ENCODE results near the gene EXOC2. TPM values are rescaled to one million over a fixed set of nuclear protein-coding genes. Genes with fewer than 3 reads are reported as not detected.
"Not testable (repeated sequence)": the region's sequence is repeated elsewhere in the genome, so short reads cannot be mapped to it uniquely, and the experiment has no call there.

The EXOC2 gene
- total RNA-seq, 1 donor from 2014 or later = 46.5 TPM

GRCh38 chr6:699319-699718 is 6.4 kb upstream of the EXOC2 start:
- Mint-ChIP-seq H3K27me3 (ENCODE audit: insufficient read depth, low read depth) (peaks cover 5% of the 10 kb centered on the region), H3K4me1 (peaks cover 12% of the 10 kb centered on the region), H3K36me3 (no peaks in the 10 kb centered on the region), H3K27ac (no peak overlapping the region), H3K9me3 (no peaks in the 10 kb centered on the region), H3K4me3 (no peak overlapping the region)
- no peak for DNase-seq (ENCODE audit: low spot score)
- no peak overlapping the region for H3K9ac ChIP-seq
- no peaks in the 10 kb centered on the region for H3K36me3 ChIP-seq
- no peak overlapping the region for H3K4me2 ChIP-seq
- no peaks in the 10 kb centered on the region for H4K20me1 ChIP-seq (ENCODE audit: low read depth)
- no peaks in the 10 kb centered on the region for H3K79me2 ChIP-seq (ENCODE audit: low read depth)
- H3K9me3 ChIP-seq (ENCODE audit: low read depth) = no peaks in the 10 kb centered on the region
- H2AFZ ChIP-seq (replicated peaks) = no peak overlapping the region
- no peak for TF ChIP-seq EZH2 (IDR thresholded peaks at IDR 0.05)
- no peak for TF ChIP-seq CTCF (IDR thresholded peaks at IDR 0.05)
- TF ChIP-seq EZH2phosphoT487 (IDR thresholded peaks at IDR 0.05) = no peak
- H3K27me3 ChIP-seq = no peaks in the 10 kb centered on the region
- H3K27ac ChIP-seq = no peak overlapping the region
- no peaks in the 10 kb centered on the region for H3F3A ChIP-seq (ENCODE audit: low read depth)
- H3K4me1 ChIP-seq = peaks cover 15% of the 10 kb centered on the region
- H3K4me3 ChIP-seq = no peak overlapping the region

DNA sequence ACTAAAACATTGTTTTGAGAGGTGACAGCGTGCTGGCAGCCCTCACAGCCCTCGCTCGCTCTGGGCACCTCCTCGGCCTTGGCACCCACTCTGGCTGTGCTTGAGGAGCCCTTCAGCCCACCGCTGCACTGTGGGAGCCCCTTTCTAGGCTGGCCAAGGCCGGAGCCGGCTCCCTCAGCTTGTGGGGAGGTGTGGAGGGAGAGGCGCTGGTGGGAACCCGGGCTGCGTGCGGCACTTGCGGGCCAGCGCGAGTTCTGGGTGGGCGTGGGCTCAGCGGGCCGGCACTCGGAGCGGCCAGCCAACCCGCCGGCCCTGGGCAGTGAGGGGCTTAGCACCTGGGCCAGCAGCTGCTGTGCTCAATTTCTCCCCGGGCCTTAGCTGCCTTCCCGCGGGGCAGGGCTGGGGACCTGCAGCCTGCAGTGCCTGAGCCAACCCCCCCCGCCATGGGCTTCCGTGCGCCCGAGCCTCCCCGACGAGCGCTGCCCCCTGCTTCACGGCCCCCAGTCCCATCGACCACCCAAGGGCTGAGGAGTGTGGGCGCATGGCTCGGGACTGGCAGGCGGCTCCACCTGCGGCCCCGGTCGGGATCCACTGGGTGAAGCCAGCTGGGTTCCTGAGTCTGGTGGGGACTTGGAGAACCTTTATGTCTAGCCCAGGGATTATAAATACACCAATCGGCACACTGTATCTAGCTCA is 1.6 kb upstream of the EXOC2 start:
- H3K79me2 ChIP-seq (ENCODE audit: low read depth) = peaks cover 30% of the 10 kb centered on the region
- DNase-seq (ENCODE audit: low spot score); H3K9ac ChIP-seq: not testable (repeated sequence)

DNA sequence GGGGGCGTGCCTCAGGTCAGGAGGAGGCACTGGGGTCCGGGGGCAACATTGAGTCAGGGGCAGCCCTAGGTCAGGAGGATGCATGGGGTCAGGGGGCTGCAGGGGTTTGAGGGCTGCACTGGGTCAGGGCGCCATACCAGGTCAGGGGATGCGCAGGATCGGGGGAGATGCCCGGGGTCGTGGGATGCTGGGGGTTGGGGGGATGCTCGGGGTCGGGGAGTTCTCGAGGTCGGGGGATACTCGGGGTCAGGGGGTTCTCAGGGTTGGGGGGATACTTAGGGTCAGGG is 727 bp upstream of the EXOC2 start:
- H3F3A ChIP-seq (ENCODE audit: low read depth) = no peaks in the 10 kb centered on the region
- H3K79me2 ChIP-seq (ENCODE audit: low read depth) = peaks cover 37% of the 10 kb centered on the region
- H3K9me3 ChIP-seq (ENCODE audit: low read depth) = no peaks in the 10 kb centered on the region
- H3K9ac ChIP-seq = peak overlapping the region; percentile 20
- H2AFZ ChIP-seq (replicated peaks) = no peak overlapping the region
- Mint-ChIP-seq H3K9me3 (no peaks in the 10 kb centered on the region), H3K4me3 (peak overlapping the region; percentile 97), H3K27ac (no peak overlapping the region), H3K27me3 (ENCODE audit: insufficient read depth, low read depth) (peaks cover 6% of the 10 kb centered on the region), H3K36me3 (no peaks in the 10 kb centered on the region), H3K4me1 (peaks cover 16% of the 10 kb centered on the region)
- peaks cover 8% of the 10 kb centered on the region for H3K4me1 ChIP-seq
- peak overlapping the region; percentile 90 for H3K4me3 ChIP-seq
- H3K36me3 ChIP-seq = no peaks in the 10 kb centered on the region
- H3K4me2 ChIP-seq = peak overlapping the region; percentile 92
- peaks cover 27% of the 10 kb centered on the region for H4K20me1 ChIP-seq (ENCODE audit: low read depth)
- no peaks in the 10 kb centered on the region for H3K27me3 ChIP-seq
- no peak overlapping the region for H3K27ac ChIP-seq
- no peak for TF ChIP-seq EZH2phosphoT487 (IDR thresholded peaks at IDR 0.05)
- TF ChIP-seq CTCF (IDR thresholded peaks at IDR 0.05) = no peak
- no peak for TF ChIP-seq EZH2 (IDR thresholded peaks at IDR 0.05)
- no peak for DNase-seq (ENCODE audit: low spot score)

More for the DNA sequence above, 1.6 kb upstream of the EXOC2 start:
- not testable (repeated sequence) for H3K36me3 ChIP-seq; H3K4me3 ChIP-seq; H3K4me1 ChIP-seq; H3K27ac ChIP-seq; H3K9me3 ChIP-seq (ENCODE audit: low read depth); H3K27ac Mint-ChIP-seq; H3K36me3 Mint-ChIP-seq; H3K27me3 Mint-ChIP-seq (ENCODE audit: insufficient read depth, low read depth); H3F3A ChIP-seq (ENCODE audit: low read depth); H2AFZ ChIP-seq (replicated peaks); H3K27me3 ChIP-seq; H3K9me3 Mint-ChIP-seq; H3K4me2 ChIP-seq
- Mint-ChIP-seq H3K4me3 (peak overlapping the region; percentile 76), H3K4me1 (peaks cover 16% of the 10 kb centered on the region)
- H4K20me1 ChIP-seq (ENCODE audit: low read depth) = peaks cover 18% of the 10 kb centered on the region

DNA sequence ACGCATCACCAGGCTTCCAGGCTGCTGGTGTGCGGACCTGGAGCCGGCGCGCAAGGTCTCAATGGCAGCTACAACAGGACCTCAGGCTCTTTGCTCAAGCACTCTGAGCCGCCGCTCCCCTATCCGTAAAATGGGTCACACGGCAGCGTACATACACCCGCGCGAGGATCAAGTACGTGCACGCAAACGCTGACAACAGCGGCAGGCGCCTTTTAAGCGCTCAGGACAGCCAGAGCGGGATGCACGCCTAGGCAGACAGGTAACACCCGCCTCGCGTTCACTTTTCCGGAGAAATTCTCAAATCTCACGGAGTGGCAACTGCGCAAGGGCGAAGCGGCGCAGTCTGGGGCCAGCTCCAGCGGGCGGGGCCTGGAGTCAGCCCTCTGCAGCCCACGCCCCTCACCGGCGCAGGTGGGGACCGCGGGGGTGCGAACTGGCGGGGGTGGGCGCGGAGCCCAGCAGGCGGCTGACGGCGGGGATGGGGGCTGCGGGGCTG is 535 bp downstream of the EXOC2 start:
- peak; percentile 76 for DNase-seq (ENCODE audit: low spot score)
- peaks cover 50% of the 10 kb centered on the region for H3K79me2 ChIP-seq (ENCODE audit: low read depth)
- H3K4me1 Mint-ChIP-seq = peaks cover 16% of the 10 kb centered on the region
- H3F3A ChIP-seq (ENCODE audit: low read depth) = no peaks in the 10 kb centered on the region
- TF ChIP-seq EZH2phosphoT487 (IDR thresholded peaks at IDR 0.05) (no peak), EZH2 (IDR thresholded peaks at IDR 0.05) (peak; percentile 40), CTCF (IDR thresholded peaks at IDR 0.05) (no peak)
- no peaks in the 10 kb centered on the region for H3K36me3 Mint-ChIP-seq
- H3K27me3 ChIP-seq = no peaks in the 10 kb centered on the region
- peaks cover 6% of the 10 kb centered on the region for H3K27me3 Mint-ChIP-seq (ENCODE audit: insufficient read depth, low read depth)
- H3K27ac Mint-ChIP-seq = peak overlapping the region; percentile 64
- no peaks in the 10 kb centered on the region for H3K9me3 Mint-ChIP-seq
- peak overlapping the region; percentile 48 for H3K9ac ChIP-seq
- H3K36me3 ChIP-seq = no peaks in the 10 kb centered on the region
- H3K27ac ChIP-seq = peak overlapping the region; percentile 51
- H3K4me3 Mint-ChIP-seq = peak overlapping the region; percentile 95
- H3K4me1 ChIP-seq = peaks cover 8% of the 10 kb centered on the region
- peaks cover 29% of the 10 kb centered on the region for H4K20me1 ChIP-seq (ENCODE audit: low read depth)
- peak overlapping the region; percentile 95 for H2AFZ ChIP-seq (replicated peaks)
- peak overlapping the region; percentile 90 for H3K4me3 ChIP-seq
- peak overlapping the region; percentile 92 for H3K4me2 ChIP-seq
- no peaks in the 10 kb centered on the region for H3K9me3 ChIP-seq (ENCODE audit: low read depth)
